GM18526 (cell line): Measurements from ENCODE around the gene MAP2K6.

Experiments
- POLR2A ChIP-seq: IDR thresholded peaks from 3 replicates; pipeline ENCODE4 v1.6.1; 2011; ENCODE audit not compliant: insufficient read length; ENCODE audit errors: extremely low read depth

The MAP2K6 gene

GRCh38 chr17:69492410-69493071, 78.0 kb downstream of the MAP2K6 start:
- no peak for TF ChIP-seq POLR2A

GRCh38 chr17:69495787-69496186, 81.3 kb downstream of the MAP2K6 start:
- TF ChIP-seq POLR2A = no peak

GRCh38 chr17:69497161-69497560, 82.7 kb downstream of the MAP2K6 start:
- no peak for TF ChIP-seq POLR2A

- no peak for TF ChIP-seq POLR2A
Measured at GRCh38 chr17:69499318-69499717, 84.8 kb downstream of the MAP2K6 start.

DNA sequence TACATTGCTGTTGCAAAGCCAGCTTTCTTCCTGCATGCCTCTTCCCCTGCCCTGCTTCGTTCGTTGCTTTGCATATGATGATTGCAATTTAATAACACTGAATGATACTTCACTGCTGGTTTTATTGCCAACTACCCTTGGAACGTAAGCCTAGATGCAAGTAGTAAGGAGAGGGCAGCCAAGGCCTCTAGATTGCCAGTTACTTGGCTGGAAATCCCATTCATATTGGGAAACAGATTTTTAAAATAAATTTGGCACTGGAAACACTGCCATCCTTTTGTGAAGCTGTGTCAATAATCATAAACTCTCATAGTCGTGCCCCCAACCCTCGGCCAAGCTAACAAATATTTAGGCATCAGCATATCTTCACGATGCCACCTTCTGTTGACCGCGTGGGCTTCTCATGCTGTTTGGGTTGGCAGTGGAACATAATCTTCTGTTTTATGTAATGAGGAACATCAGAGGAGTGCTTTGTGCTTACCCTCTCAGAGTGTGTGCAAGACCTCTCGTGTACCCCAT, 86.5 kb downstream of the MAP2K6 start:
- no peak for TF ChIP-seq POLR2A

DNA sequence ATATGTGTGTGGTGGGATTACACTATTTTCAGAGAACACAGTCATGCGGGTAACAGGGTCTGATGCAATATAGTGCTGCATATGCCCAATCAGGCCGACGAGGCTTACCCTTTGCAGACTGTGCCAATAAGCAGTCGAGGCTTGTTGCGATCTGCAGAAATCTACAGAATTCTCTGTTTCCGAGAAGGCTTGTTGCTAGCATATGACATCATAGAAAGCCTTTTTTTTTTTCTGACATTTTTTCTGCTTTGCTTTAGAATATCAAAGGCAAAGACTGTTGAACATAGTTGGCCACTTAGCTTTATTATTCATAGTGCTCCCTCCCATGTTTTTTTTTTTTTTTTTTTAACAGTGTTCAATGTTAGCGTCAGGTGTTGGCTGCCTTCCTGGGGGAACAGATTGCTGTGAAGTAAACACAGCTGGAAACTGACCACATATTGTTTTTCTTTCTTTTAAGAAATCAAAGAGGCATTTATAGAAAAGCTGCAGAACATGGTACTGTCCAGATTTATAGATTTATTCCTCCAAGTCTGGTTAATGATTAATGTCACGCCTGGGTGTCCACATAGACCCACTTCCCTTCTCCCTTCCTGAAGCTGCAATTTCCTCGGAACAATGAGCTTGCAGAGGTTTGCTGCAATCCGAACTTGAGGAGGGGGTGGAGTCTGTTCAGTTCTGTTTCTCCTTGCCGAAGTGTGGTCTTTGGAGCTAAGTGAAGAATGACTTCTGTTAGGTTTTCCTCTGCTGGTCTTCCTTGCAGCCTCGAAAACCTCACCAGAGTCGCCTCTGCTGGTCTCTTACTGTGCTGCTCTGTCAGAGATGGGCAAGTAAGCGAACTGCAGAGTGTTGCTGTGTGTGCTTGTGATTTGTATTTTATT, 87.3 kb downstream of the MAP2K6 start:
- no peak for TF ChIP-seq POLR2A

- no peak for TF ChIP-seq POLR2A
Measured at GRCh38 chr17:69503711-69504110, 89.2 kb downstream of the MAP2K6 start.

GRCh38 chr17:69505740-69506139, 91.2 kb downstream of the MAP2K6 start:
- TF ChIP-seq POLR2A = no peak

GRCh38 chr17:69506489-69506888, 92.0 kb downstream of the MAP2K6 start:
- TF ChIP-seq POLR2A = no peak

DNA sequence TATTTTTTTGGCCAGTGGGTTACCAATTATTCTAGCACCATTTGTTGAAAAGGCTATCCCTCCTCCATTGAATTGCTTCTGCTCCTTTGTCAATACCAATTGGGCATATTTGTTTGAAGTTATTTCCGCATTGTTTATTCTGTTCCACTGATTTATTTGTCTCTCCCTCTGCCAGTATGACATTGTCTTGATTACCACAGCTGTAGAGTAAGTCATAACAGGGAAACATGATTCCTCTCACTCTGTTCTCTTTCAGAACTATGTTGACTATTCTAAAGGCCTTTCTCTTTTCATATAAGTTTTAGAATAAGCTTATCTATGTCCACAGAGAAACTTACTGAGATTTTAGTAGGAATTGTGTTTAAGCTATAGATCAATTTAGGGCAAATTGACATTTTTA, 94.3 kb downstream of the MAP2K6 start:
- no peak for TF ChIP-seq POLR2A

DNA sequence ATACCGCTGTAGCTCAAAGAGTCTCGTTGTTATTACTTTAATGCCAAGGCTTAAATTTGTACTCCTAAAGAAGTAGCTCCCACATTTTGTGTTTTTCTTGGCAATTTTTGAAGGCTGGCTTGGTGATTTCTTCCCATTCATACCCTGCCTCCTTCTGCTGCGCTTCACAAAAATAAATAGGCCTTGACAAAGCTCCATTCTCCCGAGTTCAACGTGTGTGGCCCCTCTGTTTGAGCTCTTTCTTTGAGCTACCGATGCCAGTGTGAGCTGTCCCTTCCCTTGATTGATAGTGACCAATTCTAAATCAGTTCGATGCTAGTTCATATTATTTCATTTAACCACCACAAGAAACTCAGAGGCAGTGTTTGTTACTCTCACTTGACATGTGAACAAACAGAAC, 96.8 kb downstream of the MAP2K6 start:
- no peak for TF ChIP-seq POLR2A

GRCh38 chr17:69512946-69513345, 98.4 kb downstream of the MAP2K6 start:
- TF ChIP-seq POLR2A = no peak

DNA sequence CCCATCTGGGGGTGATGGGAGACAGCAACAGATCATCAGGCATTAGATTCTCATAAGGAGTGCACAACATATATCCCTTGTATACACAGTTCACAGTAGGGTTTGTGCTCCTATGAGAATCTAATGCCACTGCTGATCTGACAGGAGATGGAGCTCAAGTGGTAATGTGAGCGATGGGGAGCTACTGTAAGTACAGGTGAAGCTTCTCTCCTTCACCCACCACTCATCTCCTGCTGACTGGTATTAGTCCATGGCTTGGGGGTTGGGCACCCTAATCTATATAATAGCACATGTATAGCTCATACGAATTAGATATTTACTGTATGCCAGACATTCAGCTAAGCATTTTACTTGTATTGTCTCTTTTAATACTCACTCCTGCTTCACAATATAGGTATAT, 101.7 kb downstream of the MAP2K6 start:
- TF ChIP-seq POLR2A = no peak

GRCh38 chr17:69516911-69517310, 102.4 kb downstream of the MAP2K6 start:
- no peak for TF ChIP-seq POLR2A

GRCh38 chr17:69518951-69519350, 104.5 kb downstream of the MAP2K6 start:
- TF ChIP-seq POLR2A = no peak

DNA sequence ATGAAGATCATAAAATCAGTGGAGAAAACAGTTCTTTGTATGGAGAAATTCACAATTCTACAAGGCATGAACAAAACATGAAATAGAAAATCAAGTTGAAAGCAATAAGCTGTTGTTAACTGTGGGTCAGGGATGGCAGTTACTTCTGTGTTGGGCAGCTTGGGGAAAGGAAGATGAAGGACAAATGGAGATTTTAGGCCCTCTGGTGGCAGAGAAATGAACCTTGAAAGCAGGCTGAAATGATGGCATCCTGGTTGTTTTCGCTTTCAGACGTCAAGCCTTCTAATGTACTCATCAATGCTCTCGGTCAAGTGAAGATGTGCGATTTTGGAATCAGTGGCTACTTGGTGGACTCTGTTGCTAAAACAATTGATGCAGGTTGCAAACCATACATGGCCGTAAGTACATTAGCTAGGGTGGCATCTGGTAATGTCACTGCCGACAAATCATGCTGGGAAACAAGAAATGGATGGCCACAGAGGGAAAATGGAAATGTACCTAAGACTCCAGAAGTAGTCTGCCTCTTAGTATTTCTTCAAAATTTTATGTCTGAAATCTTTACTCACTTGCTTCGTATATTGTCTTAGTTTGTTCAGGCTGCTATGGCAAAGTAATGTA, 108.9 kb downstream of the MAP2K6 start:
- TF ChIP-seq POLR2A = no peak
